Measurements from ENCODE around the gene SFXN5.
"Not testable (repeated sequence)": the region's sequence is repeated elsewhere in the genome, so short reads cannot be mapped to it uniquely, and the experiment has no call there.

SFXN5 gene

DNA sequence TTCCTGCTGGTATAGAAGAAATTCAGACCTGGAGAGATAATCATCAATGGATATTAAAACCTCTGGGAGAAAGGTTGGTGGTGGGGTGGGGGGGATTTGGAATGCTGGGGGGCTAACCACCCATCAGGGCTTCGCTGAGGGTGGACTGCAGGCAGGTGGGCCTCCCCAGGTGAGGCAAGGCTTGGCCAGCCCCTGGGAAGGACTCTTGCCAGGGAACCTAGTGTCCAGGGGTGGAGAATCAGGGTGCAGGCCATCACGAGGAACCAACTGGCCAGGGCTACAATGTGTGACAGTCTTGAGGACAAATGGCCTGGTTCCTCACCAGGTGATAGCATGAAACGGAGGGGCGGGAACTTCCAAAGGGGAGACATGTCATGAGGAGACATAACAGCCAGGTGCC lies 29.4 kb upstream of the SFXN5 start:
- DNase-seq (ENCODE audit: low read depth): no peak

DNA sequence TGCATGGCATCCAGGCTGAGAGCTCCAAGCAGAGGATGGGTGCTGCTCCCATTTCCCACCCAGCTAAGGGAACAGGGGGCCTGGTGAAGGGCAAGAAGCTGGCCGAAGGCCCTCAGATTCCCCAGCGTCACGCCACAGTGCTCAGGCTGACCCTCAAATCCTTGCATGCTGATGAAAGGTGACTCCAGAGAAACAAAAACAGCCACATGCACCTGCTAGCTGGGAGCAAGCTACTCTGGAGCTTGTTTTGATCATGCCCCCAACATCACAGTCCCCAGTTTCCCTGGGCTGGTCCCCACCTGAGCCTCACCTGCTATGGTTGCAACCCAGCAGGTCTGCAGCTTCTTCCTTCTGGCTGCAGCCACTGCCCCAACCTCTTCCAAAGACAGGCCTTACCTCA lies 28.0 kb upstream of the SFXN5 start:
- no peak for DNase-seq (ENCODE audit: low read depth)

DNA sequence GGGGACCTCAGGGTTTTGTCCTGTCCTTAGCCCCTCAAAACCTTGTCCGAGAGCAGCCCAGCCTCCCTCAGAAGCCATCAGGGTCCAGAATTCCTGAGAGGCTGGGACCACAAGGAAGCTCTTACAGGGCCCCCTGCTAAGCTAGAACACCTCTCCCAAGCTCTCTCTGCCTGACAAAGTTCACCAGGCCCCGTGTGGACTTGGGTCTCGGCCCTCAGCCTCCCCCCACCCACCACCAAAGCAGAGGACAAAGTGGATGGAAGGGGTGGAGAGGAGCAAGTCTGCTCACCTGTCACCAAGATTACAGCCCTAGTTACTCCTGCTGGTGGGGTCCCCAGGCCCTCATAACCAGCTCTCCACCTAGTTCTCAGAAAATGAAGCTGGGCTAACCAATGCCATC lies 24.4 kb upstream of the SFXN5 start:
- DNase-seq (ENCODE audit: low read depth): no peak

DNA sequence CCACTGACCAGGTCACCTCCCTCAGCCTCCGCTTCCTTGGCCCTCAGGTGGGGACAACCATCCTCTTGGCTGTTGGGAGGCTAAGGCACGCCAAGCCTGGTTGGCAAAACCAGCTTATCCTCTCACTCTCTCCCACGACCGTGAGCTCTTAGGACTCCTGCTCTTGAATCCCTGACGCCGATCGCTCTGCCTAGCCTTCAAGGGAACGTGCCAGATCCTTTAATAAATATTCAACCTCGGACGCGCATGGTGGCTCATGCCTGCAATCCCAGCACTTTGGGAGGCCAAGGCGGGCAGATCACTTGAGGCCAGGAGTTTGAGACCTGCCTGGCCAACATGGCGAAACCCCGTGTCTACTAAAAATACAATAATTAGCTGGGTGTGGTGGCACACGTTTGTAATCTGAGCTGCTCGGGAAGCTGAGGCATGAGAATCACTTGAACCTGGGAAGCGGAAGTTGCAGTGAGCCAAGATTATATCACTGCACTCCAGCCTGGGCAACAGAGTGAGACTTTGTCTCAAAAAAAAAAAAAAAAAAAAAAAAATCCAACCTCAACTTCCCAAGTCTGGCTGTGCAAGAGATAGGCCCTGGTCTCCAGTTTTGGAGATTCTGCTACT lies 22.2 kb upstream of the SFXN5 start:
- not testable (repeated sequence) for DNase-seq (ENCODE audit: low read depth)

DNA sequence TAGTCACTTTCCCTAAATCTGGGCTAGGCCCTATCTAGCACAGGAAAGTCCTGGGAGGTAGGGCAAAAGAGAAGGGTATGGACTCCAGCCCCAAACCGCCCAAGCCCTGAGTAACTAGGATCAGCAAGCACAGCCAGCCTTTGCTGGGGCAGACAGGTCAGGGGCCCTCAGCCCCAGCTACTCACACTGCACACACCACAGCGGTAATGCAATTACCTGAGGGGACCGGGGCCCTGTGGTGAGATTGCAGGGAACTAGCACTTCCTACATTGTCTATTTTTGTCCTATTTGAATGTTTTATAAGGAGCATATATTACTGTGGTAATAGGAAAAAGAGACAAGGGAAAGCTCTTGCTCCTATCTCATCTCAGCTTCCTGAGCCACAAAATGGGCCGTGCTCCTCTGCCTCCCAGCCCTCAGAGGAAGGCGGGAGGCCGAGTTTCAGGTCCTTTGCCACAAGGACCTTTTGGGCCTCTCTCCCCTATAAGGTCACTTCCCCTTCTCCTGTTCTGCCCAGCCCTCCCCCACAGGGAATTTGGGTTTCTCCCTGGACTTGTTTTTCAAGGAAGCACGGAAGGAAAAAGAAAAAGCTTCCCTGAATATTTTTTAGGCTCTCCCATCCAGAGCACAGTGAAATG lies 20.8 kb upstream of the SFXN5 start:
- no peak for DNase-seq (ENCODE audit: low read depth)

DNA sequence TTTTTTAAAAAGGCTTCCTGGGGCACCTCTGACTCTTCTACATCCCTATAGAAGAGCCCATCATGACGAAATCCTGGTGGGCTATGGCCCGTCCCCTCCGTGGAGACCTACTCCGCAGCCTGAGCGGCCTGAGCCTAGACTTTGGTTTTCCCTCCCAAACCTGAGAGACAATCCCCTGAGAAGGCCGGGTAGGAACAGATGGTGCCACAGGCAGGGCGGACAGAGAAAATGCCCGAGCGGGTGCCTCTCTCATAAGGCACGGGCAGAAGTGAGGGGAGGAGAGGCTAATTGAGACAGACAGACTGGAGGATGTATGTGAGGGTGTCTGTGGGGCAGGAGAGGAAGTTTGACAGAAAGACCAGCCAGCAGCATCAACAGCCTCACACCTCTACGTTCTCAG lies 20.2 kb upstream of the SFXN5 start:
- no peak for DNase-seq (ENCODE audit: low read depth)

DNA sequence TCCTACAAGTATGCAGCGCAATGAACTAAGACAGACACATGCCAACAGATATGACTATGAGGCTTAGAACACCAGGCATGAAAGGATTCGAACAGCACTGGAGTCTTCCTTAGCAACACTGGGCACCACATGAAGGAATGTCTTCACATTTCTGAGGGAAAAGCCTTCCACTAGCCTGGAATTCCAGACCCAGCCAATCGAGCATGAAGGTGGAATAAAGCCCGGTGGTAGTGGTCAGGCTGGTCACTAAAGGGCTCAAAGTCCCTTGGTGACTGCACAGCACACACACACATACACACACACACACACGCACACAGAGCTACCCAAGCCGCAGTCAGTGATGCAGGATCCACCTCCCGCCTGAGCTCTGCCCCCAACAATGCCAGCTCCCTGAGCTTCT lies 19.7 kb upstream of the SFXN5 start:
- DNase-seq (ENCODE audit: low read depth): no peak

DNA sequence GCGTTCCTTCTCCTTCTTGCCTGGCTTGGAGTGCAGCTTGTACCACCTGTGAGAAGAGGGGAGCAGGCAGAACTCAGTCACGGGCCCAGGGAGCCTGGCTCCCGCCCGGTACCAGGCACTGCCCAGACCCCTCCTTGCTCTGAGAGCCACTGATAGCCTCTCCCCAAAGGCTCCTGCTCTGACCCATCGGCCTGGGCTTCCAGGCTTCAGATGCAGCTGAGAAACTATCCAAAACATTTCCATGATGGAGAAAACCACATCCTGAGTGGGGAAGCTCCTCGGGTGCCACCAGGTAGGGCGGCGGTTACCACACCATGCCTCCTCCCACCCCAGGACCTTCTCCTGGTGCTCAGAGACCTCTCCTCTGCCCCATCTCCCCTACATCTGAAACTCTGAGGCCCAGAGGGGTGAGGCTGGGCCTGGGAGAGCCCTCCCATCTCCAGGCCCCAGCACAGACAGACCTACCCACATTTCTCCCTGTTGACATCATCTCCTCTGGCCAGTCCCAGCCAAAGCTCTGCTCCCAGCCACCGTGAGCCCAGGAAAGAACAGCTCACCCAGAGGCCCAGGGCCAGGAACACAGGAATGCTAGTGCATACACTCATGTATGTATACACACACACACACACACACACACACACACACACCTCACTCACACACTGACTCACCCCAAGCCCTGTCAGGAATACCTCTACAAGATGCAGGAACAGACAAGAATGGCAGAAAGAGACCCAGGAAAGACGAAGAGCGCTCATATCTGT lies 17.9 kb upstream of the SFXN5 start:
- no peak for DNase-seq (ENCODE audit: low read depth)

DNA sequence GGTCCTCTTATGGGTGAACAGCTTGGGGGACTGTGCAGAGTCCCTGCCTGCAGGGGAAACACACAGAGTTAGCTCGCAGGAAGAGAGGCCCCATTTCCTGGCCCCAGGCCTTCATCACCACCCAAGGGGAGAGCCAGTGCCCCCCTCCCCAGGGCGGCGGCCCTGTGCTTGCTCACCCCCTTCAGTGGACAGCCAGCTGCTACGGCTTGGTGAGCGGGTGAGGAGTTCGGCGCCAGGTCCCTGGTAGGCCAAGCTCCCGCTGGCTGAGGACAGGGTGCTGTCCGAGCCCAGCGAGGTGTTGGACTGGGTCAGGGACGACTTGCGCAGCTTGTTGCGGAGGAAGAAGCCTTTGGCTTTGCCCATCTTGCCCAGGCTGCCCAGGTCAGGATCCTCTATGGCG lies 17.2 kb upstream of the SFXN5 start:
- no peak for DNase-seq (ENCODE audit: low read depth)

DNA sequence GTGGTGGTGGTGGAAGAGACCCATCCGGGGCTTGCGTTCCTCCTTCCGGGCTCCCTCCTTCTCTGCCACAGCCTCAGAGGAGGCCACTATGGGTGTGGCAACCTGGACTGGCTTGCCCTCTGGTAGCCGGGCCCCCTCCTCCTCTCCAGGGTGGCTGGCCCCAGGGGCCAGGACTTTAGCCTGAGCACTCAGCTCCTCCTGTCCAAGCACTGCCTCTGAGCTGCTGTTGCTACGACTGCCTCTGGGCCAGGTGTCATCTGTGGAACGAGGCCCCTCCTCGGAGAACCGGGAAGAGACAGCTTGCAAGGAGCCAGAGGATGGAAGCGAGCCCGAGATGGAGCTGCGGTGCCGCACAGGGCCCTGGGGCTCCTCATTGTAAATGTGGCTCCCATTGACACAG lies 16.7 kb upstream of the SFXN5 start:
- DNase-seq (ENCODE audit: low read depth): no peak

DNA sequence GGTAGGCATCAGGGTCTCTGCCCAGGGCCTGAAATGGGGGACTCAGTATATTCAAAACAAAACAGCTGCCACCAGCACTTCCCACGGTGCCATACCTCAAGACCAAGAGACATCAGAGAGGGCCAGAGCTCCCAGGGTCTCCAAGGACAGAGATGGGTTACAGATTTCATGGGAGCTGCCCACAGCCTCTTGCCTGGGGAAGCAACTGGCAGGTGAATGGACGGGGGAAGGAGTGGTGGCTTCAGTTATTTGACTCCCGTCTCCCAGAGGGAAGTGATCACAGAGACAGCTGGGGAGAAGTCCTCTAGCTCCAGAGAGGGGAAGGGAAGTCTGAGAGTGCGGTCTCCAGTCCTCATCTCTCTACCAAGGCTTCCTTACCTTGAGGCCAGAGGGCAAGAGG lies 15.8 kb upstream of the SFXN5 start:
- no peak for DNase-seq (ENCODE audit: low read depth)

DNA sequence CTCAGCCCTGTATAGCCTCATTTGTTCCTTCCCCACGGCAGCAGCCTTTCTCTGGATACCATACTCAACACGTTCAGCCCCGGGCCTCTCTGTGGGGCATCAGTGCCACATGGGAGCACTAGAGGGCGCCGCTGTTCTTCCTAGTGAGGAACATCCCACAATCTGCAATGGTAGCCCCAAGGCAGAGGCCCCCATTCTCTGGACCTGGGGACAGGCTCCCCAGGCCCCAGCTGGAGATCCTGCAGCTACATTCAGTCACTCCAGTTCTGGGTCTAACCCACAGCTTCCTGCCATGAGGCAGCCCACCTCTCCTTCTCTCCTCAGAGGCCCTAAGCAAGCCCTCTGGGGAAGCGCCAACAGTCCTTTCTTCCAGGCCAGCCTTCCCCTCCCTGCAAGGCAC lies 14.2 kb upstream of the SFXN5 start:
- DNase-seq (ENCODE audit: low read depth): peak; percentile 68

DNA sequence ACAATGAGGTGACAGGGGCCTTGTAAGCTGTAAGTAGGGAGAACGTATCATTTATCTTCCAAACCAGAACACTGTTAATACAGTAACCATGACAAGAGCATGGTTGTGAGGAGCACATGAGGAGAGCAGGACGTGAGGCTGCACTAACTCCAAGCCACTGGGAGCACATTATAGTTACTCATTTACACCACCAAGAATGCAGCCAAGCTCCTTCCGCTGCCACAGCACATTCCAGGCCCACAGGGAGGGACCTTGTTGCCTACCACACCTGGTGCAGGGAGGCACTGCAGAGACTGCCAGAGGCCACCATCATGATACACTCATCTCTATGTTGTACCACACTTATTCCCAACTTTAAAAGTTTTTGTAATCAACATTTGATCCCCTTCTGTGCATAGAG lies 13.5 kb upstream of the SFXN5 start:
- no peak for DNase-seq (ENCODE audit: low read depth)

DNA sequence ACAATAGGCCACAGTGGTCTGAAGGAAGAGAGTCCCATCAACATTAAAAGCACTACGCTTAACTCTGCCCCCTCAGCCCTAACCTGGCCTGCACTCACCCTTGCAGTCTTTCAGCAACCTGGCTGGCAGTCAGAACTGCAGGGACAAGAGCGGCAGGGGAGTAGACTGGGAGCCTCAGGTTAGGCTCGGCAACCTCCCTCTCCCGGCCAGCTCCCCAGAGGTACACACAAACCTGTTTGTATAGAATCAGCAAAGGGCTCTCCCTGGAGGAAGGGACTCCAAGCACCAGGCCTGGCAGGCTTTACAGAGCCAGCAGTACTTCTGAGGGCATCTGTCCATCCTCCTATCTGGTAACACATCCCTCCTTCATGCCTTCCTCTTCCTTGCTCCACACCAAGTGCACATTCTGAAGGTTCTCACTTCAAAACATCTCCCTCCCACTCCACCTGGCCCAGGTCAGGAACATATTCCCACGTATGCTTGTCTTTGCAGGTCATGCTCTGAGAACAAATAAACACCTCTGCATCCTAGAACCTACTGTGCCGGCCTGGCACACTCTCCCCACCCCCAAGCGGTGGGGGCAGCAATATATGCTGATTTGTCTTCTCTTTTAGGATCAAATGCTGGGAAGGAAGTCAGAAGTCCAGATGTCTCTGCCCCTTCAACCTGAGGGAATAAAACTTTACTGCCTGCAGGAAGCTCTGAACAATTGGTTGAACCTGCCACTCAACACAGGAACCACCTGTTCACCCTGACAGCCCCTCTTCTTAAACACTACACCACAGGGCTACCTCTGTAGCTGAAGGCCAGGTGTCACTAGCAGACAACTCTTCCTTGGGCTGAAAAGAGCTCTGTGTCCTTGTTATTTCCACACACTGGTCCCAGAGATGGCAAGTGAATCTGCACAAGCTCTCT lies 12.6 kb upstream of the SFXN5 start:
- no peak for DNase-seq (ENCODE audit: low read depth)

DNA sequence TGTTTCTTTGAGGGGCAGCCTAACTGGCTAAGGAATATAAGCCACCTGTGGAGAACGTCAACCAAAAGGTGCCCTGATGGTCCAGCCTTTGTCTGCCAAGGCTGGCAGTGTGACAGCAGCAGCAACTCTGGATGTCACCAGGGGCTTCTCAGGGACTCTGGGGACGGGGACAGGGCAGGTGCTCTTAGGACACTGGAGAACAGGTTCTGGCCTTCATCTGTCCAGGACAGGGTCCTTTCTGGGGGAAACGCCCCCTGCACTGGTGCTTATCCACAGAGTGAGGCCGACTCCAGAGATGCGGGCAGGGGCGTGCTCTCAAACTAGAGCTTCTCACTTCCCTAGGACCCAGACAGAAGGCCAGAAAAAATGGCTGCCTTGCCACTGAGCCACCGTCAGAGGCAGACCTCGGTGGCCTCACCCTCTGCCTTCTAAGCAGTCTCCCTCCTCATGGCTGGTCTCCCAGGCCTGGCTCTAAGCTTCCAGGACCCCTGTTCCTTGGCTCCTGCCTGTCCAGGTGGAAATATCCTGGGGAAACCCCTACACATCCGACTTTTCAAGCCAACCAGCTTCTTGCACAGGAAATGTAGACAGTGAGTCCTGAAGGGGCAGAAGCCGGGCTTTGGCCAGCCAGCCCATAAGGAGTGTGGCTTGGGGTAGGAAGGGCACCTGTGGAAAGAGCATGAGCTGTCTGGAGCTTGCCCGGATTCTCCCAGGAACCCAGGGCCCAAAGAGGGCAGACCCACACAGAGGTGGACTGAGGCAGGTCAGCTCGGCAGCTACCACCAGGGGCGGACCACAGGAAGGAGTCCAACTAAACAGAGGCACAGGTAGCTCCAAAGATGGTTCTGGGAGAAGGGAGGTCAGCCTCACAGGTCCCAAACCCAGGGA lies 11.3 kb upstream of the SFXN5 start:
- no peak for DNase-seq (ENCODE audit: low read depth)

DNA sequence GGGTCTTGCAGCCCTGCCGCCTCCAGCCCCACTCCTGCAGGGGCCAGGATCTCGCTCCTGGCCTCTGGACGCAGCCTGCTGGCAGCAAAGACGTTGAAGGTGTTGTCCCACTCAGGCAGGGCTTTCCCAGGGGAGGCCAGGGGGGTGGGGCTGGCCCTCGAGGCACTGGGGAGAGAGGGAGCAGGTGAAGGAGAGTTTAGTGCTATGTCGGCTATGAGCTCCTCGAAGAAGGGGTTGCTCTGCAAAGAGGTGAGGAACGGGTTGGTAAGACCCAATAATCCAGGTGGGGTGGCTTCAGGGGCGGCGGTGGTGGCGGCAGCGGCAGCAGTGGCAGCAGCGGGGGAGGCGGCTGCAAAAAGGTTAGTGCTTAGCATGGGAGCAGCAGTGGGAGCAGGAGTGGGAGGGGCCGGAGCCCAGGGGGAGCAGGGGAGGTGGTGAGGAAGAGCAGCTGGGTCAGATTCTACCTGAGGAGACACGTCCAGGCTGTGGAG lies 9.7 kb upstream of the SFXN5 start:
- no peak for DNase-seq (ENCODE audit: low read depth)

DNA sequence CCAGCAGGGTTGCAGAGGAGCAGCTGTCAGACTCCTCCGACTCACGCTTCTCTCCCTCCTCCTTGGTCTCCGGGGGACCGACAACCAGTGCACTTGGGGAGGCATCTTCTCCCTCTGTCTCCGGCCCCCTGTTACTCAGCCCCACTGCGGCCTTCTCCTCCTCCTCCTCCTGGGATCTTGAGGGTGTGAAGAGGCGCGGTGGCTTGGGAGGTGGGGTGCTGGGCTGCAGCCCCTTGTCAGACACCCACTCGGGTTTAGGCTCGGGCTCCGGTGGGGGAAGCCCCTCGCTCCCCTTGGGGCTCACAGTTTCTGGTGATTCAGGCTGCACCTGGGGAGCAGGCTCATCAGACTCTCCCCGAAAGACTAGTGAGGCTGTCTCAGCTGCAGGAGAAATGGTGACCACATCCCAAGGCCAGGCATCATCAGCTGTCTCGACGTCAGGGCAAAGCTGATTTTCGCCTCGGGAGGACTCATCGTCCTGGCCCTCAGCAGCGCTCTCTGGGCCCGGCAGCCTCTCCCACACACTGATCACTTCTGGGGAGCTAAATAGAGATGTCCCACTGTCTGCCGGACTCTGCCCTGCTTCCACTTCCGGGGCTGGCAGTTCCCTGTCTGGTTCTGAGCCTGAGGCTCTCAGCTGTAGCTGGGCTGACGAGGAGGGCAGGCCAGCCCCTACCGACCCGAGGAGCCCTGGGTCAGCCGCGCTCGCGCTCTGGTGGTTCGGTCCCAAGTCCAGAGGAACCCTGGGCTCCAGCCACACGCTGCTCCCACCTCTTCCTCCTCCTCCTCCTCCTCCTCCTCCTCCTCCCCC lies 9.0 kb upstream of the SFXN5 start:
- no peak for DNase-seq (ENCODE audit: low read depth)

DNA sequence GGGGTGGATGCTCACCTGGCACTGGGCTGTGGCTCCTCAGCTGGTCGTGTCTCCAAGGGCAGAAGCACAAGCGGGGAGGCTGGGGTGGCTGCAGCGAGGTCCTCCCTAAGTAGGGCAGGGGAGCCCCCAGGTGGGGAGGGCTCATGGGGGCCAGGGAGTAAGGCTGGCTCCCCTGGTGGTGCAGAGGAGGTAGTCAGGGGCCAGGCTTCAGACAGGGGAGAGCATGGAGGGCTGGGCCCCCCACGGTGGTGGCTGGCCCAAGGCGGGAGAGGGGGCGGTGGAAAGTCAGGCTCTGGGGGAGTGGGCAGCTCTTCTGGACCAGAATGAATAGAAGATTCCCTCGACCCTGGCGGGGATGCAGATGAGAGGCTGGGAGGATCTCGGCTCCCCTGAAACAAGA lies 8.1 kb upstream of the SFXN5 start:
- no peak for DNase-seq (ENCODE audit: low read depth)

DNA sequence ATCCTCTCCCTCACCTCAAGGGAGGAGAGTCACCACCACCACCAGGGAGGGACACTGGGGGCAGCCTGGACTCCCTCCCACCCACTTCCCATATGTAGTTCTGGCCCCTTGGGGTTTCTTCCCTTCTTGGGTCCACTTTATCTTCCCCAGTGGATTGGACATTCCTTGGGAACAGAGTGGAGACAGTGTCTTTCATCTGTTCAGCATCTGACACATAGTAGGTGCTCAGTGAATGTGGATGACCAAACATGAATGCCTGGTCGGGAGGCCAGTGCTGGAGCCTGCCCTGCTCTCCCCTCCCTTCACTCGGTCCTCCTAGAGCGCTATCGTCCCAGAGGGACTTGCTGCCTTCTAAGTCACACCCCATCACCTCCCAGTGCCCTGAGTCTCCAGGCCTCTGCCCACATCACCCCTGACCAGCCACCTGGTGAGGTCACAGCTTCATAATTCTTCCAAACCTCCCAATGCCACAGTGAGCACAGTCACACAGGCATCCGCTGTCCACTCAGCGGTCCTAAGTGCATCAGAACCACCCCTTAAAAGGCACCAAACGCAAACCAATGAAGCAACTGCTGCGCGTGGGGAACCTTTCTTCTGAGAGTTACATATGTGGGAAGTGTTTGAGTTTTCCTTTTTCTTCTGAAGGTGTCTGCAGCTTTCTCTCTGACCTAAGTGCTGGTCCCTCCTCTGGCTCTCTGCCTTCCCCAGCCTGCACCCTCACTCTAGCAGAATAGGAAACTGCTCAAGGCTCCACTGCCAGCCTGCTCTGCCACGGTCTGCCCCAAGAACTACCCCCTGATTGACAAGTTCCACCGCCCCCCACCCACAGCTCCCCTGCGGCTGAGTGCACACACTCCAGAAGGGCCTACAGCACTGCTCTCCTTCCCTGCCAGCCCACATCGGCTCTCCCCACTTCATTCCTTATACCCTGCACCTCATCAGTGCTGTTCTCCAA lies 7.2 kb upstream of the SFXN5 start:
- no peak for DNase-seq (ENCODE audit: low read depth)

Measured in activated gamma-delta T cell treated with anti-CD3 and anti-CD28 coated beads, Interleukin-2, amount 50 U/mL, for 16 hours (primary cell).